ENCODE results near the gene SRP54.

DNA sequence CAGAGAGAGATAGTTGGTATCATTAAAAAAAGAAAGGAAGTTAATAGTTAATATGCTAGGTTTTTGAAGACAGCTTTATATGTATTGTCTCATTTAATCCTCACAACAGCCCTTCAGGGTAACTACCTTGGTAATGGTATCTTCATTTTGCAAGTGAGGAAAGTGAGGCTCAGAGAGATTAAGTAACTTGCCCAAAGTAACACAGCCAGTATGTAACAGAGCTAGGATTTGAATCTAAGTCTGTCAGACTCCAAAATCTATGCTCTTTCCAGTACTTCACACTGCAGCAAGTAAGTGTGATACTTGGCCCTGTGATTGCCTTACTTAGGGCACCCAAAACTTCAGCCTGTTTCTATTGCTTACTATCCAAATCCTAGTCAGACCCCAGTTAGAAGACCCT is 7.0 kb downstream of the SRP54 start:
- TF ChIP-seq POLR2AphosphoS5 (IDR thresholded peaks at IDR 0.05), result no peak
- TF ChIP-seq, protein P1, sequence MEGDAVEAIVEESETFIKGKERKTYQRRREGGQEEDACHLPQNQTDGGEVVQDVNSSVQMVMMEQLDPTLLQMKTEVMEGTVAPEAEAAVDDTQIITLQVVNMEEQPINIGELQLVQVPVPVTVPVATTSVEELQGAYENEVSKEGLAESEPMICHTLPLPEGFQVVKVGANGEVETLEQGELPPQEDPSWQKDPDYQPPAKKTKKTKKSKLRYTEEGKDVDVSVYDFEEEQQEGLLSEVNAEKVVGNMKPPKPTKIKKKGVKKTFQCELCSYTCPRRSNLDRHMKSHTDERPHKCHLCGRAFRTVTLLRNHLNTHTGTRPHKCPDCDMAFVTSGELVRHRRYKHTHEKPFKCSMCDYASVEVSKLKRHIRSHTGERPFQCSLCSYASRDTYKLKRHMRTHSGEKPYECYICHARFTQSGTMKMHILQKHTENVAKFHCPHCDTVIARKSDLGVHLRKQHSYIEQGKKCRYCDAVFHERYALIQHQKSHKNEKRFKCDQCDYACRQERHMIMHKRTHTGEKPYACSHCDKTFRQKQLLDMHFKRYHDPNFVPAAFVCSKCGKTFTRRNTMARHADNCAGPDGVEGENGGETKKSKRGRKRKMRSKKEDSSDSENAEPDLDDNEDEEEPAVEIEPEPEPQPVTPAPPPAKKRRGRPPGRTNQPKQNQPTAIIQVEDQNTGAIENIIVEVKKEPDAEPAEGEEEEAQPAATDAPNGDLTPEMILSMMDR (IDR thresholded peaks at IDR 0.05), result no peak

All from gastroesophageal sphincter (tissue), 3 donors.